Peyer's patch (tissue), 4 donors: ENCODE results near the gene LAIR2. TPM values are rescaled to one million over a fixed set of nuclear protein-coding genes. Genes with fewer than 3 reads are reported as not detected.

ENCODE experiments used
- DNase-seq, 3 donors: peaks; one replicate each; pipeline ENCODE4 v3.0.0-alpha.2; 2017 to 2019
- H3K27ac ChIP-seq, 4 donors: fragments of 200-600 bp; sonication (generic); one replicate each; pipeline ENCODE4 v1.5.1; 2016 to 2019
- H3K27me3 ChIP-seq, 2 donors: fragments of 200-600 bp; sonication (generic); one replicate each; pipeline ENCODE4 v1.5.1; 2019
- H3K36me3 ChIP-seq, 3 donors: fragments of 200-600 bp; sonication (generic); one replicate each; pipeline ENCODE4 v1.5.1; 2016 to 2019
- H3K4me1 ChIP-seq, 4 donors: fragments of 200-600 bp; sonication (generic); one replicate each; pipeline ENCODE4 v1.5.1; 2016 to 2019
- H3K4me3 ChIP-seq, 4 donors: fragments of 200-600 bp; sonication (generic); 1 replicate in 3 of 4; 2 replicates in 1 of 4; pipeline ENCODE4 v1.5.1; 2016 to 2019; ENCODE audit warnings: mild to moderate bottlenecking in 1 of 4
- H3K9me3 ChIP-seq, 4 donors: fragments of 200-600 bp; sonication (generic); one replicate each; pipeline ENCODE4 v1.5.1; 2016 to 2019; ENCODE audit warnings: mild to moderate bottlenecking in 1 of 4
- CTCF ChIP-seq, 6 experiments: fragments of 450-650 bp in 4 of 6; fragments of 200-600 bp in 2 of 6; sonication (generic) in 1 of 6; IDR thresholded peaks; one replicate each; pipeline ENCODE4 v1.5.1; 2017 to 2019; ENCODE audit warnings: antibody characterized with exemption in 6 of 6, mild to moderate bottlenecking in 3 of 6, moderate library complexity in 1 of 6
- POLR2A ChIP-seq, 2 donors: fragments of 450-650 bp; IDR thresholded peaks; one replicate each; pipeline ENCODE4 v1.5.1; 2017; ENCODE audit warnings: antibody characterized with exemption in 2 of 2, mild to moderate bottlenecking in 2 of 2, moderate library complexity in 2 of 2
- total RNA-seq, 4 donors: library from RNA; depleted of rRNA; stranded (reverse); fragments of >200 nt; gene quantifications; one replicate each; pipeline ENCODE4 v1.1.0, GENCODE V29; 2016

LAIR2 gene
- total RNA-seq, 4 donors from 2014 or later, result not detected

- DNase-seq, result no peak
- Histone ChIP-seq H3K36me3 (no peaks in the 10 kb centered on the region), H3K4me3 (no peak overlapping the region), H3K4me1 (no peaks in the 10 kb centered on the region), H3K27me3 (no peaks in the 10 kb centered on the region), H3K9me3 (no peaks in the 10 kb centered on the region), H3K27ac (no peak overlapping the region)
- no peak for TF ChIP-seq POLR2A (IDR thresholded peaks at IDR 0.05)
- TF ChIP-seq CTCF (IDR thresholded peaks at IDR 0.05), result no peak
Measured at GRCh38 chr19:54534156-54534555, 31.5 kb downstream of the LAIR2 start.

- no peaks in the 10 kb centered on the region for H3K4me1 ChIP-seq
- no peaks in the 10 kb centered on the region for H3K9me3 ChIP-seq
- H3K27me3 ChIP-seq, result no peaks in the 10 kb centered on the region
- no peak overlapping the region for H3K4me3 ChIP-seq
- H3K36me3 ChIP-seq, result no peaks in the 10 kb centered on the region
- TF ChIP-seq CTCF (IDR thresholded peaks at IDR 0.05) (no peak), POLR2A (IDR thresholded peaks at IDR 0.05) (no peak)
- no peak overlapping the region for H3K27ac ChIP-seq
- DNase-seq, result no peak
Measured at GRCh38 chr19:54535601-54536000, 33.0 kb downstream of the LAIR2 start.

DNA sequence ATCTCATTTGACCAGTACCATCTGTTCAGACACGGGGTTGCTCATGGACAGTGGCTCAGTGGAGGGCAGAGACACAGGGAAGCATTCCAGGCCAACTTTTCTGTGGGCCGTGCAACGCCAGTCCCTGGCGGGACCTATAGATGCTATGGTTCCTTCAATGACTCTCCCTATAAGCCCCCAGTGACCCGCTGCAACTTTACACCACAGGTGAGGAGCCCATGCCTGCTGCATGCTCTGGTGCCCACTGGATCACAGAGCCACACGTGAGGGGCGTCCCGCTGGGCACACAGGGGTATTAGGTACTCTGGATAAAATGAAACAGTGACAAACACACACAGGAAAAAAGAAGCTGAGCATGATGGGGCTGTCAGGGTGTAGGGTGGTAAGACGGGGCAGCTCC is 34.3 kb downstream of the LAIR2 start:
- Histone ChIP-seq H3K27ac (no peak overlapping the region), H3K4me1 (no peaks in the 10 kb centered on the region), H3K27me3 (no peaks in the 10 kb centered on the region), H3K9me3 (no peaks in the 10 kb centered on the region), H3K36me3 (no peaks in the 10 kb centered on the region), H3K4me3 (no peak overlapping the region)
- TF ChIP-seq CTCF (IDR thresholded peaks at IDR 0.05) (no peak), POLR2A (IDR thresholded peaks at IDR 0.05) (no peak)
- DNase-seq, result no peak

DNA sequence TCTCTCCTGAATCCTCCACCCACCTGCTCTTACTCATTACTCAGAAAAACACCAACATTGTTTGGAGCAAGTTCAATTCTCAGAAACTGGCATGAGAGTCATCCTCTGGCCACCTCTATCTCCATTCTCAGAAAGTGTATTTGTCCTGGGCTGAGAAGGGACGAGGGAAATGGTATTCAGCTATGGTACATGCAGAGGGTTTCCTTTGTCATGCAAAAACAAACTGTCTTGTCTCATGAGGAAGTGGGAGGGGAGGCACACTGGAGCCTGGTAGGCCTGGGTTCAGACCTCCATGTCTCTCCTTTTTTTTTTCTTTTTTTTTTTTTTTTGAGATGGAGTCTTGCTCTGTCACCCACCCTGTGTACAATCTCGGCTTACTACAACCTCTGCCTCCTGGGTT is 39.1 kb downstream of the LAIR2 start:
- Histone ChIP-seq H3K9me3 (no peaks in the 10 kb centered on the region), H3K4me1 (no peaks in the 10 kb centered on the region), H3K4me3 (no peak overlapping the region), H3K27ac (no peak overlapping the region), H3K27me3 (no peaks in the 10 kb centered on the region), H3K36me3 (no peaks in the 10 kb centered on the region)
- no peak for DNase-seq
- TF ChIP-seq POLR2A (IDR thresholded peaks at IDR 0.05) (no peak), CTCF (IDR thresholded peaks at IDR 0.05) (no peak)

GRCh38 chr19:54548806-54549205 is 46.2 kb downstream of the LAIR2 start:
- no peak for TF ChIP-seq CTCF (IDR thresholded peaks at IDR 0.05)
- TF ChIP-seq POLR2A (IDR thresholded peaks at IDR 0.05), result no peak
- no peak for DNase-seq
- Histone ChIP-seq H3K27ac (no peak overlapping the region), H3K4me3 (no peak overlapping the region), H3K4me1 (no peaks in the 10 kb centered on the region), H3K27me3 (no peaks in the 10 kb centered on the region), H3K36me3 (no peaks in the 10 kb centered on the region), H3K9me3 (peaks cover 0 to 3% (median 0%) of the 10 kb centered on the region in 4 donors)

GRCh38 chr19:54549224-54549623 is 46.6 kb downstream of the LAIR2 start:
- no peak overlapping the region for H3K4me3 ChIP-seq
- H3K27ac ChIP-seq, result no peak overlapping the region
- H3K4me1 ChIP-seq, result no peaks in the 10 kb centered on the region
- no peaks in the 10 kb centered on the region for H3K27me3 ChIP-seq
- no peak for DNase-seq
- TF ChIP-seq CTCF (IDR thresholded peaks at IDR 0.05) (no peak), POLR2A (IDR thresholded peaks at IDR 0.05) (no peak)
- H3K36me3 ChIP-seq, result no peaks in the 10 kb centered on the region
- H3K9me3 ChIP-seq, result peaks cover 0 to 3% (median 0%) of the 10 kb centered on the region in 4 donors
